GM23248 (cell line): ENCODE results near the gene HIC1.

Experiments
- EZH2 ChIP-seq: fragments of 200-600 bp; sonication (generic); IDR thresholded peaks from 2 replicates; pipeline ENCODE4 v1.6.1; 2018; ENCODE audit warnings: antibody characterized with exemption, mild to moderate bottlenecking; ENCODE audit not compliant: insufficient read depth, poor library complexity, severe bottlenecking
- EZH2phosphoT487 ChIP-seq: fragments of 200-600 bp; sonication (generic); IDR thresholded peaks from 2 replicates; pipeline ENCODE4 v1.6.1; 2018; ENCODE audit warnings: antibody characterized with exemption, moderate library complexity, mild to moderate bottlenecking, low read depth; ENCODE audit not compliant: insufficient read depth

GRCh38 chr17:2027528-2028233, 27.2 kb upstream of the HIC1 start:
- TF ChIP-seq EZH2, result no peak
- TF ChIP-seq EZH2phosphoT487, result no peak
